ENCODE data around the gene DAGLA.
A peak's percentile ranks its signal among the peaks of the same experiment; 100 is the strongest.

The DAGLA gene

DNA sequence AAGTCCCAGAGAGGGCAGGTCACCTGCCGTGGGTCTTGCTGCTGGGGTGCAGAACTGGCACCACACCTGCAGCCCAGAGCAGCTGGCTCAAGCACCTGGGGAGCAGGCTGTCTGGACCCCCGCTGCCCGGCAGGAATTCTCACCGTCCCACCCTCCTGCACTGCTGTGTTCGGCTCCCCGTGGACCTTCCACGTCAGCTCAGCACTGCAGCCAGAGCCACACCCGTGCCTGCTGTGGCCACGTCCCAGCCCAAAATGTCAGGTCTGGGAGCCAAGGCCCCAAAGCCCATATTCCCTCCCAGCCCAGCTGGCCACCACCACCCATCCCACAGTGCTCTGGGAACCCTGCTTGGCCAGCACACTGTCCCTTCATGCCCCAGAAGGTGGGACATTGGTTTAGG lies 44.2 kb downstream of the DAGLA start:
- in situ Hi-C loops (cut with HindIII; ENCODE audit: low sequenced_read_pairs): loop anchor here (5.0 kb wide), 2 partner anchors 52 to 82 kb away; no protein-coding TSS in a partner anchor
- H3K4me3 ChIP-seq (ENCODE audit: low read depth, low read length): no peak overlapping the region
- no peak for TF ChIP-seq CTCF (IDR thresholded peaks at IDR 0.05; ENCODE audit: low read depth, low read length, missing control alignments)
- no peak for DNase-seq (ENCODE audit: low read depth)

DNA sequence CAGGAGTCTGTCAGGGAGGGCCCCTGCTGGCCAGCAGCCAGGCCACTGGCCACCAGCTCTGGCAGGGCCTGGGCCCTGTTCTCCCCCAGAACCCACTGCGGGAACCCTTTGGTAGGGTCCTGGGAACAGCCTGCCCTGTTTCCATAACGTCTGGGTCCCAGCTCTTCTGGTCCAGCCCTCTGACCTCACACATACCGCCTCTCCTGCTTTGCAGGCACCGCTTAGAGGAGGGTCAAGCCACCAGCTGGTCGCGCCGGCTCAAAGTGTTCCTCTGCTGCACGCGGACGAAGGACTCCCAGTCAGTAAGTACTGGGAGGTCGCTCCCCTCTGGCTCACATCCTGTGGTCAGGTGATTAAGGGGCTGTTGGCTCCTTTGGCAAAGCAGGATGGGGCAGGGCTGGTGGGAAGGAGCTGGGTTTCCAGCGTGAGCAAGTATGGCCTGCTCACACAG lies 45.6 kb downstream of the DAGLA start:
- in situ Hi-C loops (cut with HindIII; ENCODE audit: low sequenced_read_pairs): no loop called here
- no peak overlapping the region for H3K4me3 ChIP-seq (ENCODE audit: low read depth, low read length)
- no peak for TF ChIP-seq CTCF (IDR thresholded peaks at IDR 0.05; ENCODE audit: low read depth, low read length, missing control alignments)
- DNase-seq (ENCODE audit: low read depth): peak; percentile 42

DNA sequence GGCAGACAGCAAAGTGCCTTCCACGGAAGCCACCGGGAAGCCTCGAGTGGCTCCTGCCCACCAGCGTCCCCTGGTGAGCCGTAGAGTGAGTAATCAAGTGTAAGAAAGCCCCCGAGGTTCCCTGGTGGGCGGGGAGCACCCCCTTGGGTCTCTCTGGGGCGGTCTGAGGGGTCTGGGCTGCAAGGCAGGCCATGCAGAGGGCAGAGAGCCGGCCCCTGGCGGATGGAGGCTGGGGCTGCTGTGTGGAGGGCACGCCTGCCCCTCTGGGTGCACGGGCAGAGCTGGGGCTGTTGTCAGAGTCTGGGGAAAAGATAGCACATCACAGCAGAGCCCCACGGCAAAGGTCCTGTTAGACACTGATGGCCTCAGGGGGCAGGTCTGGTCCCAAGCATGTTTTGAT lies 46.6 kb downstream of the DAGLA start:
- no peak for TF ChIP-seq CTCF (IDR thresholded peaks at IDR 0.05; ENCODE audit: low read depth, low read length, missing control alignments)
- no peak overlapping the region for H3K4me3 ChIP-seq (ENCODE audit: low read depth, low read length)
- in situ Hi-C loops (cut with HindIII; ENCODE audit: low sequenced_read_pairs): no loop called here
- no peak for DNase-seq (ENCODE audit: low read depth)

DNA sequence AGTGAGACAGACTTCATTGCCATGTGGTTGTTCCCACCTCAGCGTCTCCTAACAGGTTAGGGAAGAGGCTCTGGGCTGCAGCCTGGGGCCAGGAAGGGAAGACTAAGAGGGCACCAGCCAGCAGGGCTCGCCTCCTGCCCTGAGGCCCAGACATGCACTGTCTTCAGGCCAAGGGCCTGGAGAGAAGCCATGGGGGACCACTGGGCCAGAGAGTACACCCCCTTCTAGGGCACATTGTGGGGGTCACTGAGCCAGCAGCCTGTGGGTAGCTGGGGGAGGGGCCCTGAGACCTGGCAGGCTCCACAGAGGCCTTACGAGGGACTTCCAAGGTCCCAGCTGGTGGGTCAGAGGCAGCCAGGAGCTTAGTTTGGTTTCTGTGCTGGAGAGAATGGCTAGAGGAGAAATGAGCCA lies 47.2 kb downstream of the DAGLA start:
- no peak overlapping the region for H3K4me3 ChIP-seq (ENCODE audit: low read depth, low read length)
- TF ChIP-seq CTCF (IDR thresholded peaks at IDR 0.05; ENCODE audit: low read depth, low read length, missing control alignments): no peak
- no peak for DNase-seq (ENCODE audit: low read depth)
- in situ Hi-C loops (cut with HindIII; ENCODE audit: low sequenced_read_pairs): no loop called here

DNA sequence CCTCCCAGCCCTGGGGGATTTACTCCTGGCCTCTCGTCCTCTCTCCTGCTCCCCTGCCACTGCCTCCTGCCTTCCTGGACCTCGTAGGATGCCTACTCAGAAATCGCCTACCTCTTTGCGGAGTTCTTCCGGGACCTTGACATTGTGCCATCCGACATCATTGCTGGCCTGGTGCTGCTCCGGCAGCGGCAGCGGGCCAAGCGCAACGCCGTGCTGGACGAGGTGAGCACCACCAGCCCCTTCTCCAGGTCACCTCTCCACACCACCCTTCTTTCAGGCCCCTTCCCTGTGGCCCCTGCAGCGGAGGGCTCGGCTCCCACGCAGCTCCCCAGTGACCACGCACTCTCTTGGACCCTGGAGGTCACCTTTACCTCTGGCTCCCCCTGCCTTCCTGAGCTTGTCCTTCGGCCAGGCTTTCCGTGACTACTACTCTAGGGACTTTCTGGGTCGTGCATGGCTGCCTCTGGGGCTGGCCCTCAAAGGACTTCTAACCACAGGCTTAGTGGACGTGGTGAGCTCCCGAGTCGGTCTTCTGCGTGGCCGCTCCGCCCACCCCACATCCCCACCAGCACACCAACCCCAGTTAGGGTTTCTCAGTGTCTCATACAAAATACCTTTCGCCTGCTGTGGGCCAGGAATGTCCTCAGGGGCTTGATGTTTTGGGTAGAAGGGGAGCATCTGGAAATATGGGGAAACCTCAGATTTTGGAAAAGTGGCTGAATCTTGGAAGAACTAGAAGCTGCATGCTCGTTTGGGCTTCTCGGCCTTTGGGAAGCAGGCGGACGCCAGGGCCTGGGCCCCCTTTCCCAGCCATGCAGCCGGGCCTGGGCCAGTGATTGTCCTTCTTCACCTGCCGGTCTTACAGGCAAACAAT lies 48.1 kb downstream of the DAGLA start:
- in situ Hi-C loops (cut with HindIII; ENCODE audit: low sequenced_read_pairs): no loop called here
- no peak for TF ChIP-seq CTCF (IDR thresholded peaks at IDR 0.05; ENCODE audit: low read depth, low read length, missing control alignments)
- no peak for DNase-seq (ENCODE audit: low read depth)
- H3K4me3 ChIP-seq (ENCODE audit: low read depth, low read length): no peak overlapping the region

GRCh38 chr11:61728940-61729219 lies 48.7 kb downstream of the DAGLA start:
- H3K4me3 ChIP-seq (ENCODE audit: low read depth, low read length): no peak overlapping the region
- TF ChIP-seq CTCF (IDR thresholded peaks at IDR 0.05; ENCODE audit: low read depth, low read length, missing control alignments): no peak
- in situ Hi-C loops (cut with HindIII; ENCODE audit: low sequenced_read_pairs): no loop called here
- DNase-seq (ENCODE audit: low read depth): no peak

Measured in astrocyte of the cerebellum (primary cell).